Measurements from ENCODE around the gene NAT9.

Gene NAT9

DNA sequence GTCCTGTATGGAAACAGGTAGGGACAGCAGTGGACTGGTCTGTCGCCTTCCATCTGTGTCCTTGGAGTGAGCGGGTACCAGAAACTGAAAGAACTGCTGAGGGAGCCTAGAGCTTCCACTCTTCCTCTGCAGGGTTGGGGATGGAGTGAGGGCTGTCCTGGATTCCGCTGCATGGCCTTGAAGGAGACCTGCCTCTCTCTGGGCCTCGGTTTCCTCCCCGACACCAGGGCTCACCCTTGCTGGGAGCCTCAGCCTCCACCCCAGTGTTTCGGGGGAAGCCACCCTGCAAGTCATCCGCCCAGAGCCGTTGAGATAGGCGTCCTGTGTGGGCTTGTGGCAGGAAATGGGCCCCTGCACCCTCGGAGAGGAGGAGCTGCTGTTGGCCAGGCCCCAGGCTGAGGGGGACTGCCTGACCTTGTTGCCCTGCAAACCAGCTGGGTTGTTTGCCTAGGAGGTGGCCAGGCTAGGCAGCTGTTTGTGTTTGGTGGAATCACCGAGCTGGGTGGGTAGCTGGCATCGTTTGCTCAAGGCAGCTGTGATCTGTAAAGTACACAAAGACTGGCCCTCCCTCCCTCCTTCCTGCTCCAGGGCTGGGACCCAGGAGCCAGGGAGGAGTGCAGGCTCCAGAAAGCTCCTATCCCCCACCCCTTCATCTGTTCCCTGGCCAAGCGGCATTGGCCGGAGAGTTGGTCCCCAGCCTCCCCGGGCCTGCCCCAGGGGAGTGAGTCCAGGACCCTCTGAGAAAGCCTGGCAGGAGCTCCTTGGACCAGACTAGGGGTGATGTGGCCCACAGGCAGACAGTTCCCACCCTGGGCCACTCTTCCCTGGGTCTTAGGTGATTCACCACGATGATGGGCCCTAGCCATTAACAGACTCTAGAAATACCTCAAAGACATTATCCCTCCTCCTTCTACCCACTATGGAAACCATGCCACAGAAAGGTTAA lies 37.8 kb downstream of the NAT9 start:
- ChIA-PET CTCF (interaction anchor here (0.6 to 2.3 kb wide), 9 partner anchors 8 to 119 kb away, joined by 3 to 15 read pairs (median 4); no protein-coding TSS in a partner anchor), POLR2A (ENCODE audit: low non-redundant PET) (no interaction called here)
- TF ChIP-seq, protein P1, sequence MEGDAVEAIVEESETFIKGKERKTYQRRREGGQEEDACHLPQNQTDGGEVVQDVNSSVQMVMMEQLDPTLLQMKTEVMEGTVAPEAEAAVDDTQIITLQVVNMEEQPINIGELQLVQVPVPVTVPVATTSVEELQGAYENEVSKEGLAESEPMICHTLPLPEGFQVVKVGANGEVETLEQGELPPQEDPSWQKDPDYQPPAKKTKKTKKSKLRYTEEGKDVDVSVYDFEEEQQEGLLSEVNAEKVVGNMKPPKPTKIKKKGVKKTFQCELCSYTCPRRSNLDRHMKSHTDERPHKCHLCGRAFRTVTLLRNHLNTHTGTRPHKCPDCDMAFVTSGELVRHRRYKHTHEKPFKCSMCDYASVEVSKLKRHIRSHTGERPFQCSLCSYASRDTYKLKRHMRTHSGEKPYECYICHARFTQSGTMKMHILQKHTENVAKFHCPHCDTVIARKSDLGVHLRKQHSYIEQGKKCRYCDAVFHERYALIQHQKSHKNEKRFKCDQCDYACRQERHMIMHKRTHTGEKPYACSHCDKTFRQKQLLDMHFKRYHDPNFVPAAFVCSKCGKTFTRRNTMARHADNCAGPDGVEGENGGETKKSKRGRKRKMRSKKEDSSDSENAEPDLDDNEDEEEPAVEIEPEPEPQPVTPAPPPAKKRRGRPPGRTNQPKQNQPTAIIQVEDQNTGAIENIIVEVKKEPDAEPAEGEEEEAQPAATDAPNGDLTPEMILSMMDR (conservative IDR thresholded peaks at IDR 0.05; ENCODE audit: low read depth), result no peak
- no peak overlapping the region for H3K27ac ChIP-seq
- DNase-seq (ENCODE audit: low spot score), result no peak

DNA sequence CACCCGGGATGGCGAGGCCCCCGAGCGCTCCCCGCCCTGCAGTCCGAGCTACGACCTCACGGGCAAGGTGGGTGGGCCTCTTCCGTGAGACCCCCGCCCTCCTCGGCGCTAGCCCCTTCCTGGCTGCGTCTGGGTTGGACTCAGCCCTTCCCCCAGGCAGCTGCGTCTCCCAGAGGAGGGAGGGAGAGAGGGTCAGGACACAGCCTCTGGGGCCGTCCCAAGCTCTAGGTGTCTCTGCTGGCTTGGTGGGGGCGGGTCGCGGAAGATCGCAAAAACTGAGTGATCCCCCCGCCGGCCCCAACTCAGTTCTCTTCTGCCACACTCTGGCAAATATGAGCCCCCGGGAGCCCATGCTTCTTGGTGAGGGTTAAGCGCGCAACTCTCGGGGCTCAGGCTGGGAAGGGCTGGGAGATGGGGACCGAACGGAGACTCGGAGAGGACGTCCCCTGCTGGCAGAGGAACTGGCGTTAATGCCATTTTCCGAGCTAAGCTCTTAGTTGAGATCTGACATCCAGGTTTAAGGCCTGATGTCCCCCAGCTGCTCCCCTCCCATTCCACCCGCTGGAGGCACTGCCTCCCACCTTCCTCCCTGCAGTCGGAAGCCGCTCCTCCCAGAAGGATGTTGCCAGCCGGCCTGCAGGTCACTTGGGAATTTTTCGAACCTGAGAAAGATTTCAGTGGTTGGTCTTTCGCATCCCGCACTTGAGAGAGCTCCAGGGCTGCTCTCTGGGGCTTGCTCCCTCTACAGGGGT lies 38.7 kb downstream of the NAT9 start:
- CTCF ChIA-PET, result interaction anchor here (0.6 to 2.3 kb wide), 6 partner anchors 9 to 436 kb away, joined by 3 to 15 read pairs (median 4); no protein-coding TSS in a partner anchor
- H3K27ac ChIP-seq, result no peak overlapping the region
- POLR2A ChIA-PET (ENCODE audit: low non-redundant PET), result no interaction called here
- TF ChIP-seq, protein P1 (conservative IDR thresholded peaks at IDR 0.05; ENCODE audit: low read depth), result no peak; the same call in 1 of the 2 replicates
- no peak for DNase-seq (ENCODE audit: low spot score)

DNA sequence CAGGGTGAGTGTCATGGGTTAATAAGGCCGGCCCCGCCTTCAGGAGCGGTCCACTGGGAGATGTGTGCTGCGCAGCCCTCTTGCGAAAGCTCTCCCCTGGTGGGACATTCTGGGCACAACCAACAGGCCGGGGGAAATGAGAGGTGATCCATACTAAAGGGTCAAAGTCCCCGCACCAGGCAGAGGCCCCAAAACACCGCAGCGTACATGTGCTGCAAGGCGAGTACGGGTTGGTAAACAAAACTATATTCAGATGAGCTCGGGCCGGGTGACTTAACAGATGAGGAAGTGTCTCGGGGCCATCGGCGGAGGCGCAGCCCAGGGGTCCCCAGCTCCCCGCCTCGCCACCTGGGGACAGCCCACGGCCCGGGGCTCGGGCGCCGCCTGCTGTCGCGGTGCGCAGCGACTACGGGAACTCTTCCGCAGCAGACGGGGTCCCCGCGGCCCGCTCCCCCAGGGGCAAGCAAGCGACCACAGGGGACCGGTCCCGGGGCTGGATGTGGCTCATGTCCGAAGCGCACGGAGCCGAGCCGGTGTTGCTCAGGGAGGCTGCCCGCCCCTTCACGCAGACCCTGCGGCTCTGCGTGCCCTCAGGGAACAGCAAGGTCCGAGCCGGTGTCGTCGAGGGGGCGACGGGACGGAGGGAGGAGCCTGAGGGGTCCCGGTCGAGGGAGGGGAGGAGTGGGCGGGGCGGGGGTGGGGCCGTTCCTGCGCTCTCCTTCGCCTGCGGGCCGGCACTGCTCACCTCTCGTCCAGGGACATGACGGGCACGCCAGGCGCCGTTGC lies 39.4 kb downstream of the NAT9 start, which contains the start of gene RAB37:
Gene RAB37 (plus strand): TSS at position 744 of the 786 bp plus-strand sequence. CDS start 17 bp downstream, at position 761.
- DNase-seq (ENCODE audit: low spot score), result no peak
- no peak within 1 kb of the TSS for H3K27ac ChIP-seq
- POLR2A ChIA-PET (ENCODE audit: low non-redundant PET), result no interaction called here

DNA sequence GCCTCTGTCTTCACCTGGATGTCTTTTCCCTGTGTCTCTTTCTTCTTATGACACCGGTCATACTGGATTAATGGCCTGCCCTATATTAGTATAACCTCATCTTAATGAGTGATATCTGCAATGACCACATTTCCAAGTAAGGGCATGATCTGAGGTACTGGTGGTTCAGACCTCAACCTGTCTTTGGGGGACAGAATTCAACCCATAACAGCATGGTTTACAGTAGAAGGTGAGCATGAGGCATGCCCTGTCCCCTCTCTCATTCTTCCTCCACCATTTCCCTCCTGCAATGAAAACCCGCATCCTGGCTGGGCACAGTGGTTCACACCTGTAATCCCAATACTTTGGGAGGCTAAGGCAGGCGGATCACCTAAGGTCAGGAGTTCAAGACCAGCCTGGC lies 41.9 kb downstream of the NAT9 start:
- DNase-seq (ENCODE audit: low spot score), result no peak
- no peak overlapping the region for H3K27ac ChIP-seq
- TF ChIP-seq, protein P1 (conservative IDR thresholded peaks at IDR 0.05; ENCODE audit: low read depth), result no peak
- ChIA-PET POLR2A (ENCODE audit: low non-redundant PET) (no interaction called here), CTCF (interaction anchor here (0.6 kb wide), 1 partner anchor 57 kb away, joined by 3 read pairs; no protein-coding TSS in a partner anchor)

More for the DNA sequence above, 39.4 kb downstream of the NAT9 start, which contains the start of gene RAB37:
- CTCF ChIA-PET, result interaction anchor here (0.6 to 2.3 kb wide), 8 partner anchors 8 to 89 kb away, joined by 3 to 15 read pairs (median 3); no protein-coding TSS in a partner anchor
- TF ChIP-seq, protein P1 (conservative IDR thresholded peaks at IDR 0.05; ENCODE audit: low read depth), result no peak; the same call in 1 of the 2 replicates

DNA sequence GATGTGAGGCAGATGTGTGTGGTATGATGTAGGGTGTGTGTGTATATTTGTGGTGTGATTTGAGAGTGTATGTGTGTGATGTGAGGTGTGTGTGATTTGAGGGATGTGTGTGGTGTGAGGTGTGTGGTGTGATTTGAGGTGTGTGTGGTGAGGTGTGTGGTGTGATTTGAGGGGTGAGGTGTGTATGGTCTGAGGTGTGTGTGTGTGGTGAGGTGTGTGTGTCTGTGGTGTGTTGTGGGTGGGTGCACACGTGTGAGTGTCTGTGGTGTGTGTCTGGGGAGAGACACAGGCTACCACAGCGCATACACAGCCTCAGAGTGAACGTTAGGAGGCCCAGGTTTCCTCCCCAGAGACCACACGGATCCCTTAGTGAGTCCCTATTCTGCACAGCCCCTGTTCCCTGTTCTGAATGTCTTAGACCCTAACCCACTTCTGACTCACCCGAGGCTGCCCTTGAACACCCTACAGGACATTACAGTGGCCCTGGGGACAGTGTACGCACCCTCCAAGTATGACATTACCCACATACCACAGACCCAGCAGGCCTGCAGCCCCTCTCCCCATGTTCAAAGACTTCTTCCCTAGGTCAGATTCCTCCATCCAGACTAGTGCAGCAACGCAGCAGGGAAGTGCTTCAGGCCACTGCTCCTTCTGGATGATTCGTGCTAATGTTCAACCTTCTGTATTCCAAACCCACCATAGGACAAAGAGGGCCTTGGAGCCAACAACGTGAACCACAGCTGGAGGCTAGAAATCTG lies 42.6 kb downstream of the NAT9 start:
- no peak overlapping the region for H3K27ac ChIP-seq
- CTCF ChIA-PET, result interaction anchor here (0.6 kb wide), 1 partner anchor 57 kb away, joined by 3 read pairs; no protein-coding TSS in a partner anchor
- no peak for DNase-seq (ENCODE audit: low spot score)
- POLR2A ChIA-PET (ENCODE audit: low non-redundant PET), result no interaction called here
- TF ChIP-seq, protein P1 (conservative IDR thresholded peaks at IDR 0.05; ENCODE audit: low read depth), result no peak
